Measurements from ENCODE around the gene LNX2.
"Not testable (repeated sequence)": the region's sequence is repeated elsewhere in the genome, so short reads cannot be mapped to it uniquely, and the experiment has no call there.

Gene LNX2

DNA sequence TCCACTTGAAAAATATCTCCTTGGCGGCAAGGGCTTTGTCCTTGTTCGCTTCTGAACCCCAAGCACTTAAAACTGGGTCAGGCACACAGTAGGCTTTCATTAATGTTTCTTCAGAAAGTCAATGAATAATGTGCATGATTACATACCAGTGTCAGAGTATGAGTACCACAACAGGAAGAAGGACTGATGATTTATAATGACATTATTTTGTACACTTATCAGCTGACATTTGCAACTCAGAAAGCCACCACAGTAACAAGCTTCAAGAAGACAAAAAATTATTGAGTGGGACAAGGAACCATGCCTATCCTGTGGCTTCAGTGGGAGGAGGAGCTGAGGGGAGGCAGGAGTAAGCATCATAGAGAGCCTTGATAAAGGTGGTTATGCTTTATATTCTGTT, 11.3 kb upstream of the LNX2 start:
- Histone ChIP-seq H3K27me3 (ENCODE audit: control insufficient read depth in 1 of 2, insufficient read depth in 1 of 2, low read length in 2 of 2) (no peaks in the 10 kb centered on the region), H4K91ac (ENCODE audit: low read length) (no peak overlapping the region), H3K14ac (ENCODE audit: low read length in 2 of 2) (no peak overlapping the region), H3K18ac (ENCODE audit: low read depth in 1 of 2, low read length in 2 of 2) (no peak overlapping the region), H3K4ac (ENCODE audit: low read depth in 1 of 2, low read length in 2 of 2) (no peak overlapping the region), H2BK15ac (ENCODE audit: low read depth, poor library complexity, severe bottlenecking) (no peak overlapping the region), H3K4me1 (ENCODE audit: control insufficient read depth, insufficient read depth, low read depth, low read length) (no peaks in the 10 kb centered on the region), H3K36me3 (ENCODE audit: control insufficient read depth in 1 of 2, insufficient read depth in 2 of 2, low read depth in 1 of 2, low read length in 2 of 2) (peaks cover 10 to 46% of the 10 kb centered on the region in 2 experiments), H3K9ac (ENCODE audit: low read length) (no peak overlapping the region), H2BK5ac (ENCODE audit: low read depth, low read length, poor library complexity, severe bottlenecking) (no peak overlapping the region), H3K23ac (ENCODE audit: low read length in 2 of 2) (no peak overlapping the region), H3K9me3 (ENCODE audit: control insufficient read depth, low read length) (no peaks in the 10 kb centered on the region), H3K79me1 (replicated peaks; ENCODE audit: low read length, poor library complexity, severe bottlenecking) (peaks cover 24% of the 10 kb centered on the region), H4K8ac (ENCODE audit: low read length) (no peak overlapping the region), H2AFZ (ENCODE audit: low read depth, low read length) (no peak overlapping the region), H2AK5ac (ENCODE audit: low read length, severe bottlenecking) (no peak overlapping the region), H2BK12ac (ENCODE audit: low read length in 2 of 2) (no peak overlapping the region), H2BK120ac (ENCODE audit: low read depth, low read length) (no peak overlapping the region), H3K27ac (ENCODE audit: low read length, poor library complexity, severe bottlenecking) (no peak overlapping the region), H3K4me3 (ENCODE audit: insufficient read depth in 1 of 2, low read depth in 1 of 2, low read length in 2 of 2) (no peak overlapping the region), H3K4me2 (ENCODE audit: low read length, poor library complexity, severe bottlenecking) (no peak overlapping the region)
- 89% methylated on average over 2 of the region's 2 CpGs for WGBS
- DNase-seq, result no peak

DNA sequence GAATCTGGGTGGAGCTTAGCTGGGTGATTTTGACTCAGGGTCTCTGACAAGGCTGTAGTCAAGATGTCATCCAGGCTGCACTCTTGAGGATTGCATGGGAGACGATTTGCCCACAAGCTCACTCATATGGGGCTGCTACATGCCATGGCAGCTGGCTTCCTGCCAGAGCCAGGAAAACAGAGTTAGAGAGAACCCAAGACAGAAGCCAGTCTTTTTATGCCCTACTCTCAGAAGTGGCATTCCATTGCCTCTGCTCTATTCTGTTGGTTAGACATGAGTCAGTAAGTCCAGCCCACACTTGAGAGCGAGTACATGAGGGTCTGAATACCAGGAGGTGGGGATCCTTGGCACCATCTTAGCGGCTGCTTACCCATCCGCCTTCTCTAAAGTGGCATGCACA, 10.8 kb upstream of the LNX2 start:
- H3K23ac ChIP-seq (ENCODE audit: low read length in 2 of 2), result no peak overlapping the region
- no peak overlapping the region for H2AFZ ChIP-seq (ENCODE audit: low read depth, low read length)
- no peak overlapping the region for H2BK12ac ChIP-seq (ENCODE audit: low read length in 2 of 2)
- H3K14ac ChIP-seq (ENCODE audit: low read length in 2 of 2), result no peak overlapping the region
- H3K27ac ChIP-seq (ENCODE audit: low read length, poor library complexity, severe bottlenecking), result no peak overlapping the region
- no peak overlapping the region for H3K4ac ChIP-seq (ENCODE audit: low read depth in 1 of 2, low read length in 2 of 2)
- no peak for DNase-seq
- no peak overlapping the region for H3K4me2 ChIP-seq (ENCODE audit: low read length, poor library complexity, severe bottlenecking)
- H3K4me3 ChIP-seq (ENCODE audit: insufficient read depth in 1 of 2, low read depth in 1 of 2, low read length in 2 of 2), result no peak overlapping the region
- no peak overlapping the region for H2BK15ac ChIP-seq (ENCODE audit: low read depth, poor library complexity, severe bottlenecking)
- peaks cover 26% of the 10 kb centered on the region for H3K79me1 ChIP-seq (replicated peaks; ENCODE audit: low read length, poor library complexity, severe bottlenecking)
- no peaks in the 10 kb centered on the region for H3K9me3 ChIP-seq (ENCODE audit: control insufficient read depth, low read length)
- 100% methylated on average over 3 of the region's 4 CpGs for WGBS
- no peak overlapping the region for H4K8ac ChIP-seq (ENCODE audit: low read length)
- no peak overlapping the region for H3K9ac ChIP-seq (ENCODE audit: low read length)
- no peaks in the 10 kb centered on the region for H3K27me3 ChIP-seq (ENCODE audit: control insufficient read depth in 1 of 2, insufficient read depth in 1 of 2, low read length in 2 of 2)
- peaks cover 10 to 51% of the 10 kb centered on the region in 2 experiments for H3K36me3 ChIP-seq (ENCODE audit: control insufficient read depth in 1 of 2, insufficient read depth in 2 of 2, low read depth in 1 of 2, low read length in 2 of 2)
- no peak overlapping the region for H2AK5ac ChIP-seq (ENCODE audit: low read length, severe bottlenecking)
- H2BK120ac ChIP-seq (ENCODE audit: low read depth, low read length), result no peak overlapping the region
- H4K91ac ChIP-seq (ENCODE audit: low read length), result no peak overlapping the region
- no peak overlapping the region for H2BK5ac ChIP-seq (ENCODE audit: low read depth, low read length, poor library complexity, severe bottlenecking)
- H3K18ac ChIP-seq (ENCODE audit: low read depth in 1 of 2, low read length in 2 of 2), result no peak overlapping the region
- H3K4me1 ChIP-seq (ENCODE audit: control insufficient read depth, insufficient read depth, low read depth, low read length), result no peaks in the 10 kb centered on the region

DNA sequence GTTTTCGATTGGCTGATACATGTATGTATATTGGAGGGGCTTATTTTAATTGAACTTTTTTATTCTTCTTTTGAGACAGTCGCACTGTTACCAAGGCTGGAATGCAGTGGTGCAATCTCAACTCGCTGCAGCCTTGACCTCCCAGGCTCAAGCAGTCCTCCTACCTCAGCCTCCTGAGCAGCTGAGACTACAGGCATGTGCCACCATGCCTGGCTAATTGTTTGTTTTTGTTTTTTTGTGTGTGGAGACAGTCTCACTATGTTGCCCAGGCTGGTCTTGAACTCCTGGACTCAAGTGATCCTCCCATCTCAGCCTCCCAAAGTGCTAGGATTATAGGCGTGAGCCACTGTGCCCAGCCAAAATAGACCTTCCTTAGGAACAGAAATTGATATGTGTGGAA, 8.4 kb upstream of the LNX2 start:
- not testable (repeated sequence) for H3K4ac ChIP-seq (ENCODE audit: low read depth in 1 of 2, low read length in 2 of 2); H3K9ac ChIP-seq (ENCODE audit: low read length); H3K23ac ChIP-seq (ENCODE audit: low read length in 2 of 2); H3K4me1 ChIP-seq (ENCODE audit: control insufficient read depth, insufficient read depth, low read depth, low read length); DNase-seq; H3K4me2 ChIP-seq (ENCODE audit: low read length, poor library complexity, severe bottlenecking); H4K8ac ChIP-seq (ENCODE audit: low read length); H2AFZ ChIP-seq (ENCODE audit: low read depth, low read length); H2AK5ac ChIP-seq (ENCODE audit: low read length, severe bottlenecking); H3K9me3 ChIP-seq (ENCODE audit: control insufficient read depth, low read length); H3K4me3 ChIP-seq (ENCODE audit: insufficient read depth in 1 of 2, low read depth in 1 of 2, low read length in 2 of 2); H3K27me3 ChIP-seq (ENCODE audit: control insufficient read depth in 1 of 2, insufficient read depth in 1 of 2, low read length in 2 of 2); H2BK15ac ChIP-seq (ENCODE audit: low read depth, poor library complexity, severe bottlenecking); H2BK120ac ChIP-seq (ENCODE audit: low read depth, low read length); H2BK5ac ChIP-seq (ENCODE audit: low read depth, low read length, poor library complexity, severe bottlenecking); H4K91ac ChIP-seq (ENCODE audit: low read length); H2BK12ac ChIP-seq (ENCODE audit: low read length in 2 of 2); H3K27ac ChIP-seq (ENCODE audit: low read length, poor library complexity, severe bottlenecking); H3K18ac ChIP-seq (ENCODE audit: low read depth in 1 of 2, low read length in 2 of 2); H3K14ac ChIP-seq (ENCODE audit: low read length in 2 of 2)
- peaks cover 38% of the 10 kb centered on the region for H3K79me1 ChIP-seq (replicated peaks; ENCODE audit: low read length, poor library complexity, severe bottlenecking)
- H3K36me3 ChIP-seq (ENCODE audit: control insufficient read depth in 1 of 2, insufficient read depth in 2 of 2, low read depth in 1 of 2, low read length in 2 of 2), result peaks cover 10 to 58% of the 10 kb centered on the region in 2 experiments
- WGBS, result 96% methylated on average over 4 of the region's 4 CpGs

DNA sequence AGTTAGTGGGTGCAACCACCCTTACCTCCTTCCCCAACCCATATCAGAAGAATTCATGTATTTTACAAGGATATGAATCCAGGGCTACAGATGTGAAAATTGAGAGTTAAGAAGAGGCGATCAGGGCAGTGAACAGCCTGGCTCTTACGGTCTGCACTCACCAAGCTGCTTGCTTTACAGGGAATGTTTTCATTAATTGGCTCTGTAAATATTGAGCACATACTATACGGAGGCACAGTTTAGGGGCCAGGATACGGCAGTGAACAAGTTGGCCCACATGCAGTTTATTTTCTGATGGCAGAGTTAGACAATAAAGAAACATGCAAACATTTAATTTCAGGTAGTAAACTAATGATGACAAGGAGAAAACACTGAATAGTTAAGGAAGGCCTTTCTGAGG, 7.8 kb upstream of the LNX2 start:
- Histone ChIP-seq H4K8ac (ENCODE audit: low read length) (no peak overlapping the region), H2BK120ac (ENCODE audit: low read depth, low read length) (no peak overlapping the region), H4K91ac (ENCODE audit: low read length) (no peak overlapping the region), H3K9me3 (ENCODE audit: control insufficient read depth, low read length) (no peaks in the 10 kb centered on the region), H3K27ac (ENCODE audit: low read length, poor library complexity, severe bottlenecking) (no peak overlapping the region), H3K23ac (ENCODE audit: low read length in 2 of 2) (no peak overlapping the region), H2AK5ac (ENCODE audit: low read length, severe bottlenecking) (no peak overlapping the region), H3K9ac (ENCODE audit: low read length) (no peak overlapping the region), H3K18ac (ENCODE audit: low read depth in 1 of 2, low read length in 2 of 2) (no peak overlapping the region), H2BK12ac (ENCODE audit: low read length in 2 of 2) (no peak overlapping the region), H3K4me2 (ENCODE audit: low read length, poor library complexity, severe bottlenecking) (no peak overlapping the region), H3K4ac (ENCODE audit: low read depth in 1 of 2, low read length in 2 of 2) (no peak overlapping the region), H3K79me1 (replicated peaks; ENCODE audit: low read length, poor library complexity, severe bottlenecking) (peaks cover 36% of the 10 kb centered on the region), H2BK5ac (ENCODE audit: low read depth, low read length, poor library complexity, severe bottlenecking) (no peak overlapping the region), H3K14ac (ENCODE audit: low read length in 2 of 2) (no peak overlapping the region), H2AFZ (ENCODE audit: low read depth, low read length) (no peak overlapping the region), H3K27me3 (ENCODE audit: control insufficient read depth in 1 of 2, insufficient read depth in 1 of 2, low read length in 2 of 2) (no peaks in the 10 kb centered on the region), H3K4me3 (ENCODE audit: insufficient read depth in 1 of 2, low read depth in 1 of 2, low read length in 2 of 2) (no peak overlapping the region), H2BK15ac (ENCODE audit: low read depth, poor library complexity, severe bottlenecking) (no peak overlapping the region), H3K36me3 (ENCODE audit: control insufficient read depth in 1 of 2, insufficient read depth in 2 of 2, low read depth in 1 of 2, low read length in 2 of 2) (peaks cover 9 to 61% of the 10 kb centered on the region in 2 experiments), H3K4me1 (ENCODE audit: control insufficient read depth, insufficient read depth, low read depth, low read length) (no peaks in the 10 kb centered on the region)
- 81% methylated on average over 4 of the region's 4 CpGs for WGBS
- DNase-seq, result no peak

All from mesenchymal stem cell (in vitro differentiated cells and primary cell).